LNCAP (cell line): Measurements from ENCODE around the gene RHBDF1.

Experiments
- CTCF ChIP-seq: fragments of 450-650 bp; IDR thresholded peaks from 2 replicates; pipeline ENCODE4 v1.5.1; 2017; ENCODE audit warnings: mild to moderate bottlenecking

Gene RHBDF1

DNA sequence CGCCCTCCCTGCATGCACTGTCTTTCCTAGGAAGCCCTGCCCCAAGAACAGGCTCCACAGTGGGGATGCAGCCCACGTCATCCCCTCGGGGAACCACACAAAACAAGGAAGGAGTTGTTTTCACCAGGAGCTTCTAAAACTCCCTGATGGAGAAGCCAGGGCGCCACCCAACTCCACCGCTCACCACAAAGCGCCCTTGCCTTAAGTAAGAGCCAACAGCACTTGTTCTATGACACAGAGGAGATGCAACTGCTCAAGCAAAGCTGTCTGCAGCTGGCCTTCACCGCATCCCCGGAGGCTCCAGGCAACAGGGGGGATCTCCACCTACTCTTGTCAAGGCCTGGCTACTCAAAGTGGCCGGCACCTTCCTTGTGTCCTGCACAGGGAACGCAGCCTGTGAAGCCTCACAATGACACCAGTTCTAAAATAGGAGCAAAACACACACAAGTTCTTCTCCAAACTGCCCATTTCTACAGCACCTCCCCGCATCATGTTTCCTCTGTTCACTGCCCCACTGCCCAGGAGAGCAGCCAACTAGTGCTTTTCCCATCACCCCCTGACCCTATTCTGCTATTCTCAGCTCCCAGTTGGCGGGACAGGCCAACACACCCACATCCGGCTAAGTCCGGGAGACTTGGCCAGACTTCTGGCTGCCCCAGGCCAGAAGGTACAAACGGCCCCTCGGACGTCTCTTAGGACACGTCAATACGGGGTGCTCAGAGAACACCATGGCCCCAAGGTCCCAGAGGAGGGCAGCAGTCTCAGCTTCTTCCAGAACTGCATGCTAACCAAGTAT is 29.8 kb upstream of the RHBDF1 start:
- TF ChIP-seq CTCF, result no peak

DNA sequence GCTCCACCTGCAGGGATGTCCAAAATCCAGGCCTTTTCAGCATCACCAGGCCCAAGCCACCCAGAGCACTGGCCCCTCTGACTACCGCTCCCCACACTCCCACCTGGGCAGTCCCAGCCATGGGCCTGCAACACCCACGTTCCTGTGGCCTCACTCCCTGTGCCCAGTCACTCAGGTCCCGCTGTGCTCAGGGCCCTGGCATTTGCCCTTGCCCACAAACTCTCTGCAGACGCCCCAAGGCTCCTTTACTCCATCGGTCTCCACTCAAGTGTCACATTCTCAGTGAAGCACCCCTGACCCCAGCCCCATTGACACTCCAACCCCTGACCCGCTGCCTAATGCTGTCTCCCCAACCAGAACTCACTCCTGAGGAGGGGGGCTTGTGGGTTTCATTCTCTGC is 29.2 kb upstream of the RHBDF1 start:
- no peak for TF ChIP-seq CTCF

GRCh38 chr16:100989-101388 is 28.6 kb upstream of the RHBDF1 start:
- no peak for TF ChIP-seq CTCF

GRCh38 chr16:97822-98221 is 25.4 kb upstream of the RHBDF1 start:
- TF ChIP-seq CTCF, result no peak

GRCh38 chr16:96935-97381 is 24.5 kb upstream of the RHBDF1 start:
- peak; percentile 99 for TF ChIP-seq CTCF

DNA sequence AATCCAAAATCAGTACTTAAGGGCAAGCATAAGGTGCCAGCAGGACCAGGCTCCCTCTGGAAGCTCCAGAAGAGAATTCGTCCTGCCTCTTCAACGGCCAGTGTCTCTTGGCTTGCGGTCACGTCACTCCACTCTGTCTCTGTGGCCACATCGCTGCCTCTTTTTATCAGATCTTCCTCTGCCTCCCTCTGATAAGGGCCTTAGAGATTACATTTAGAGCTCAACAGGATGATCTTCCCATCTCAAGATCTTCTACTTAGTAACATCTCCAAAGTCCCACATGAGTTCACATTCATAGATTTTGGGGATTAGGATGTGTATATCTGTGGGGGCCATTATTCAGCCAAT is 22.5 kb upstream of the RHBDF1 start:
- no peak for TF ChIP-seq CTCF

DNA sequence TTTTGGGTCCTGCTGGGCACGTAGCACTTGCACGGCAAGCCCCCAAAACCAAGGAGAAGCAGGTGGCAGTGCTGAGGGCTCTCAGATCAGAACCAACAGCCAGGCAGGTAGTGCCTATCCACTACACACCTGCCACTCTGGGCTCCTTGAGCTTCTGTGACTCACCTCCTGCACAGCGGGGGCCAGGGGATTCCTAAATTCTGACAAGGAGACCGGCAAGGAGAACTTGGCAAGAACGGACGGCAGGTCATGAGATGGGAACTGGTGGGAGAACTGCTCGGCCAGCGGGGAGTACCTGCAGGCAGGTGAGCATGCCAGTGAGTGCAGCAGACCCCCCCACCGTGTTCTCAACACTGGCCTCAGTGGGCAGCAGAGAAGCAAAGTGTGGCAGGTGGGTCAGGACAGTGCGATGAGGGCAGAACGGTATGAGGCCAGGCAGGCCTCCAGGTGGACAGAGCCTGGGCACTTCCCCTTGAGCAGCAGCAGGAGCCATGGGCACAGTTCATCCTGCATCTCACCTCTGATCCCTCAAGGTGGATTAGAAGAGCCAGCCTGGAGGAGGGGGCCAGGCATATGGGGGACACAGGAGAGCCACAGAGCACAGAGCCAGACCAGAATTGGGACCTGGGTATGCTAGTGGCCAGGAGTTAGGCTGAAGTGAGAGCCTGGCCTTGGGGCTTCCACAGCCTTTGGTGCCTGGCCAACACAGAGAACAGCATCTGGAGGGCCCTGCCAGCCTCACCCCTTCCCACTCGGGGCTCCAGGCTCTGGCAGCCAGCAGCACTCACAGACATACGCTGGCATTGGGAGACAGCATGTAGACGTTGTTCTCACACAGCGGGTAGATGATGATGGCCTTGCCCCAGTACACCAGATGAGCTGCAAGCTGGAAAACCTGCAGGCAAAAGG is 20.3 kb upstream of the RHBDF1 start:
- TF ChIP-seq CTCF, result no peak
